Measurements from ENCODE around the gene UBE2QL1.

UBE2QL1 gene

GRCh38 chr5:6522923-6523322 lies 74.3 kb downstream of the UBE2QL1 start:
- no peak for DNase-seq (ENCODE audit: low read depth)
- TF ChIP-seq CTCF (conservative IDR thresholded peaks at IDR 0.05; ENCODE audit: low read length) = no peak
- no peak overlapping the region for H3K4me3 ChIP-seq (ENCODE audit: low read length)

GRCh38 chr5:6525422-6525821 lies 76.8 kb downstream of the UBE2QL1 start:
- DNase-seq (ENCODE audit: low read depth) = no peak
- H3K4me3 ChIP-seq (ENCODE audit: low read length) = no peak overlapping the region
- TF ChIP-seq CTCF (conservative IDR thresholded peaks at IDR 0.05; ENCODE audit: low read length) = no peak

GRCh38 chr5:6525910-6526309 lies 77.3 kb downstream of the UBE2QL1 start:
- TF ChIP-seq CTCF (conservative IDR thresholded peaks at IDR 0.05; ENCODE audit: low read length) = peak; percentile 44
- DNase-seq (ENCODE audit: low read depth) = peak; percentile 9
- no peak overlapping the region for H3K4me3 ChIP-seq (ENCODE audit: low read length)

DNA sequence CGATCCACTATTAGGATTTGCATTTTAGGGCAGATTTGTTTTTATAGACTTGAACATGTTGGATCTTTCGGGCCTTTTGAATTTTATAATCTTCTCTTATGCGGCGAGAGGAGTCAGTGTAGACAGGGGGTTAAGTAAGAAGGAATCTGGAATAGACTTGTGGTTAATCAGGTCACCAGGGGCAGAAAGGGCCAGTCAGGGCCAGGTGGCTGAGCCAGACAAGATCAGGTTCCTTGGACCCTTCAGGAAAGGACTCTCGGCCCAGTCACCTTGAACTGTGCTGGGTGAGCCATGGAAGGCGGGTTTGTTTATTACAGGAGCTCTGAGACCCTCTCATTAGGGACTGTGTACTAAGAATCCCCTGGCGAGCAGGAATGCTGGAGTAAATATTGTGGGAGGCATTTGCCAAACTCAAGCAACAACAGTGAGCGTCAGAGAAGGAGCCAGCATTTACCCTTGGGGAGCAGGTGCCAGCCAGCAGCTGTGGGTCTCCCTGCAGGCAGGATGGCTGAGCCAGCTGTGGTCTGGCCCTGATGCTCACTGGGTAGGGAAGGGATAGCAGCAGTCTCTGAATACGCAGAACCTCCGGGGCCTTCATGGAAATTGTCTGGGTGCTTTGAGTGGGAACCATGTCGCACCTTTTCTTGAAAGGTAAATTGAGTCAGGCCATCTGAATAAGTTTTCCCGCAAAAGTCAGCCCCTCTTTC lies 79.2 kb downstream of the UBE2QL1 start:
- TF ChIP-seq CTCF (conservative IDR thresholded peaks at IDR 0.05; ENCODE audit: low read length) = no peak
- DNase-seq (ENCODE audit: low read depth) = no peak
- H3K4me3 ChIP-seq (ENCODE audit: low read length) = no peak overlapping the region

DNA sequence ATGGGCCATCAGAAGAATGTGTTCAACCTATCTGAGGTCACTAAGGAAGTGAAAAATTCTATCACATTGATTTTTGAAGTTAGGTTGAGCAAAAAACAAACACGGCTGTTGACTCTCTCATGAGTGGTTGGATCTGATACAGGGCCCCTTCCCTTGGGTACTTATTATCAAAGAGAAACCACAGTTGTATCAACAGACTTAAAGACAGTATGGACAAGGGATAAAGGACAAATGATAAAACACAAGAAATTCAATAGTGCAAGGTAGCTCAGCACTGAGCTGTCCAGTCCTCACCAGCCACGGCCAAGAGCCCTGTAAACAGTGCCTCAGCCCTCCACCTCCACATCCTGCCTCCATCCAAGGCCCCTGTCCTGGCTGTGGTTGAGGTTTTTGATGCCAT lies 86.9 kb downstream of the UBE2QL1 start:
- no peak overlapping the region for H3K4me3 ChIP-seq (ENCODE audit: low read length)
- DNase-seq (ENCODE audit: low read depth) = no peak
- no peak for TF ChIP-seq CTCF (conservative IDR thresholded peaks at IDR 0.05; ENCODE audit: low read length)

GRCh38 chr5:6539060-6539459 lies 90.4 kb downstream of the UBE2QL1 start:
- H3K4me3 ChIP-seq (ENCODE audit: low read length) = no peak overlapping the region
- DNase-seq (ENCODE audit: low read depth) = no peak
- no peak for TF ChIP-seq CTCF (conservative IDR thresholded peaks at IDR 0.05; ENCODE audit: low read length)

GRCh38 chr5:6540111-6540827 lies 91.6 kb downstream of the UBE2QL1 start:
- DNase-seq (ENCODE audit: low read depth) = peak; percentile 6
- no peak for TF ChIP-seq CTCF (conservative IDR thresholded peaks at IDR 0.05; ENCODE audit: low read length)
- no peak overlapping the region for H3K4me3 ChIP-seq (ENCODE audit: low read length)

Measured in AG10803 (cell line).